Esophagus squamous epithelium (tissue), 4 donors: ENCODE data around the gene DACT2.

Experiments used
- POLR2A ChIP-seq, 4 donors: fragments of 450-650 bp; IDR thresholded peaks; one replicate each; pipeline ENCODE4 v1.6.1; 2017; ENCODE audit warnings: antibody characterized with exemption in 4 of 4, mild to moderate bottlenecking in 4 of 4, moderate library complexity in 3 of 4
- TF ChIP-seq, protein P1 (sequence below), 6 experiments: fragments of 450-650 bp in 4 of 6; fragments of 200-600 bp in 2 of 6; sonication (generic) in 2 of 6; IDR thresholded peaks; one replicate each; pipeline ENCODE4 v1.5.1; 2016 to 2019; ENCODE audit warnings: antibody characterized with exemption in 6 of 6, mild to moderate bottlenecking in 4 of 6, moderate library complexity in 4 of 6

DNA sequence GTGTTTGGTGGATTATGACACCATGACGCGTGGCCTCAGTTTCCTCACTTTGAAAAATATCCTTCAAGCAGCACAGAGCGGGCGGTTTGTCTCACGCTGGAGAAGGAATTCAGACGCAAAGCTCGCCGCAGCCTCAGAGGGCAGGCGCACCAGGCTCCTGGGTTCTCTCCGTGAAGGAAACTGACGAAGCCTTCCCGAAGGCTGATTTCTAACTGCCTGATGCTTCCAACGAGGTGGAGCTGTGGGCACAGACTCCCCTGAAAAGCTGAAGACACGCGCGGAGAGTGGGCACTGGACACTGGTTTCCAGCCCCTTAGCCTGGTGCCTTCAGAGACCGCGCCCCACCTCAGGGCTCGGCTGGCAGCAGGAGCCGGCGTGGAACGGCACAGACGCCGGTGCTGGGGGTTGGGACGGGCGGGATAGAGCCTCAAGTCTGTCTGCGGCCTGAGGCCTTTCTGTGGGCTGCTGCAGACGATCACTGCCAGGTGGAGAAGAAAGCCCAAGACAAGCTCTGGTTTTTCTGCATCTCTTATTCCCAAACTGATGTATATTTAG is 56.1 kb downstream of the DACT2 start:
- TF ChIP-seq, protein P1, sequence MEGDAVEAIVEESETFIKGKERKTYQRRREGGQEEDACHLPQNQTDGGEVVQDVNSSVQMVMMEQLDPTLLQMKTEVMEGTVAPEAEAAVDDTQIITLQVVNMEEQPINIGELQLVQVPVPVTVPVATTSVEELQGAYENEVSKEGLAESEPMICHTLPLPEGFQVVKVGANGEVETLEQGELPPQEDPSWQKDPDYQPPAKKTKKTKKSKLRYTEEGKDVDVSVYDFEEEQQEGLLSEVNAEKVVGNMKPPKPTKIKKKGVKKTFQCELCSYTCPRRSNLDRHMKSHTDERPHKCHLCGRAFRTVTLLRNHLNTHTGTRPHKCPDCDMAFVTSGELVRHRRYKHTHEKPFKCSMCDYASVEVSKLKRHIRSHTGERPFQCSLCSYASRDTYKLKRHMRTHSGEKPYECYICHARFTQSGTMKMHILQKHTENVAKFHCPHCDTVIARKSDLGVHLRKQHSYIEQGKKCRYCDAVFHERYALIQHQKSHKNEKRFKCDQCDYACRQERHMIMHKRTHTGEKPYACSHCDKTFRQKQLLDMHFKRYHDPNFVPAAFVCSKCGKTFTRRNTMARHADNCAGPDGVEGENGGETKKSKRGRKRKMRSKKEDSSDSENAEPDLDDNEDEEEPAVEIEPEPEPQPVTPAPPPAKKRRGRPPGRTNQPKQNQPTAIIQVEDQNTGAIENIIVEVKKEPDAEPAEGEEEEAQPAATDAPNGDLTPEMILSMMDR (IDR thresholded peaks at IDR 0.05), result no peak
- TF ChIP-seq POLR2A (IDR thresholded peaks at IDR 0.05), result no peak
